ENCODE data around the gene RAPGEFL1.
A peak's percentile ranks its signal among the peaks of the same experiment; 100 is the strongest.
"Not testable (repeated sequence)": the region's sequence is repeated elsewhere in the genome, so short reads cannot be mapped to it uniquely, and the experiment has no call there.

The RAPGEFL1 gene

DNA sequence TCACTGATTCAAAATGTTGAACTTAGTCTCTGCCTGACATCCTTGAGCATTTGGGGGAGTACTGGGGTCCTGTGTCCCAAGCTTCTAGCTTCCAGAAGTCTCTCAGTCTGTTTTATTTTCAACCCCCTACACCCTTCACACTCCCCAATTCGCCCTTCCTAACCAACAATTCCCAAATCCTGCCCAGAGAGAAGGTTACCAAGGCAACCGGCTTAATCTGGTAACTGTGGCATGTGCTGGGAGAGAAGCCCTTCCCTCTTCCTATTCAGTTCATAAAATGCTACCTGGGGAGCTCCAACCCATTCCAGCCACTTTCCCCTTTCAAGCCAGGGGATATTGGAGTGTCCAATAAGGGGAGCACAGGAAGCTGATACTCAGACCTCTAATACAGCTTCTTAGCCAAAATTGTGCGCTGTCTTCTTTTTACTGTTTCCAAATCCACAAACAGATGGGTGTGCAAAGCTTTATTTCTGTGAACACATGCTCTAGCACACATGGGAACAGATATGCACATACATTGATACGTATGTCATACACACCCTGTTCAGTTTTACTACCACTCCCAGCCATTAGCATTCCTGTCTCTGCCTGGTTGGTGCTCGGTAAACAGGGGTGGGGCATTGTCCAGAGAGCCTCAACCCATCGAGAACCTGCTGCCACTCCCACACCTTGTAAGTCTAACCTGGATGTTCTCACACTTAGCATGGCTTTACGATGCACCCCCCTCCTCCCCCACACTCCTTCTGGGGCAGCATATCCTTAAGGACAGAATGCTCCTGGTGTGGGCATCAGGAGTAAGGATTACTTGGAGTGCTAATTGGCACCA is 1.1 kb upstream of the RAPGEFL1 start:
- DNase-seq: no peak

DNA sequence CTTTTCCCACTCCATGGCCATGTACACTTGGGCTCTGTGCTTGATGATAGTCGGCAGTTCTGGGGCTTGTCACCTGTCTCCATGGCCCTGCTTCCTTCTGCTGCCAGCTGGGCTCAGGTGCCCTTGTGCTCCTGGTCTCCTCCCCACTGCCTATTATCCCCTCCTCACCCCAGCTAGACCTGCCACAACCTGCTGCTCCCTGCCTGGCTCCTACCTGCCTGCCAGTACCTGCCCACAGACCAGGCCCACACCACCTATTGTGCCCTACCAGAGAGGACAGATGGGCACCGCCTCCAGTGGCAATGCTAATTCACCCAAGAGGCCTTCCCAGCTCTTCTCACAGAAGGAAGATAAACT is 538 bp upstream of the RAPGEFL1 start:
- no peak for DNase-seq

DNA sequence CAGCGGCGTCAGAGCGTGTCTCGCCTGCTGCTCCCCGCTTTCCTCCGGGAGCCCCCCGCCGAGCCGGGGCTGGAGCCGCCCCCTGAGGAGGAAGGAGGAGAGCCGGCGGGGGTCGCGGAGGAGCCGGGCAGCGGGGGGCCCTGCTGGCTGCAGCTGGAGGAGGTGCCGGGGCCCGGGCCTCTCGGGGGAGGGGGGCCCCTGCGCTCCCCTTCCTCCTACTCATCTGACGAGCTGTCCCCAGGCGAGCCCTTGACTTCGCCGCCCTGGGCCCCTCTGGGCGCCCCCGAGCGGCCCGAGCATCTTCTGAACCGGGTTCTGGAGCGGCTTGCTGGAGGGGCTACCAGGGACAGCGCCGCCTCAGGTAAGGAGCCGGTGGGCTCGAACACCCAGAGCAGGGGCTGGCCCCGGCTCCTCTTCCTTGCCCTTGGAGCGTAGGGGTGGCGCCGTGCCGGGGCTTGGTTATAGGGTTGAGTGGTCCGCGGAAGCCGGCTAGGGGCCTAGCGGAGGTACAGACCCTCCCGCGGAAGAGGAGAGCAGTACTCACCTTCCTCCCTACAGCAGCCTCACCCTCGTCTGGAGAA is 841 bp downstream of the RAPGEFL1 start:
- no peak for DNase-seq

DNA sequence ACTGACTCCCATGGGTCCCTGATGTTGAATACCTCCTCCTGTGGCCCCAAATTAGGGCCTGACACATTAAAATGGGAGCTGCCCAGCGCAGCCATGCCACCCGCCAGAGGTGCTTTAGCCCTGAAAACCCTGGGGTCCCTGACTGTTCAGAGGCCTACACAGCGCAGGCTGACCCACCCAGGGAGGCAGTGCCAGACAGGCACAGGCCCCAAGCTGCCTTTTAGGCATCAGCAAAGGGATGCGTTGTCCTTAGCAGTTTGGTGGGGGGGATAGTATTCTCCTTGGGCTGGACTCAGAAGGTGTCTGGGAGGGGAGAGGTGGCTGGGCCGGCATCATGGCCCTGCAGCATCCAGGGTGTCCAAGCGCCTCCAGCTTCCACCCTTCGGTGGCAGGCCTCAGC is 1.4 kb downstream of the RAPGEFL1 start:
- no peak for DNase-seq

DNA sequence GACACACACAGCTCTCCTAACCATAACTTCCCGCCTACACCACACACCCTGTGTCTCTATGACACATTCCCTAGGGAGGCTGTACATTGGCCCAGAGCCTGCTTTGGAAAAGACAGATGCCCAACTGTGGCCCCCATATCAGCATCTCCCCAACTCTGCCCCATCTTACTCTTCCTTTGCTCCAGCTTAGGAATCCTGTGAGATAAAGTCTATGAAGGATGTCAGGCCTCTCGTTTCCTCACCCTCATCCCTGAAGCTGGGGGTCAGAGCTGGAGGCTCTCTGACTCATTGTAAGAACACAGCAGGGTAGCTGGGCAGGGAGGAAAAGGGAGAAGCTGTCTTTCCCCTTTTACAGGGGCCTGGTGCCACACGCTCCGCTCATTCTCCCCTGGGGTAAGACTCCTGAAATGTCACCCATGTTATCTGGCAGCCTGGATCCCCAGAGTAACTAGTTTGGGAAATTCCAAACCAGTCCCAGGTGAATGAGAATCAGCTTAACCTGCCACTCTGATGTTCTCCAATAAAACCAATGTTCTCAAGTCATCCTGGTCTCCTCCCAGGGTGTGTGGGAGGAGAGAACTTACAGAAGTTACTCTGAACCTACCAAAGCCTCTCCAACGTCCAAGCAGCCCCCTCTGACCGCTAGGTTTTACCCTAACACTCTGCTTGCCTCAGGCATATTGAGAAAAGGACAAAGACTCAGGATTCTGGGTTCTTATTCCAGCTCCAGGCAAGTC is 2.8 kb downstream of the RAPGEFL1 start:
- no peak for DNase-seq

DNA sequence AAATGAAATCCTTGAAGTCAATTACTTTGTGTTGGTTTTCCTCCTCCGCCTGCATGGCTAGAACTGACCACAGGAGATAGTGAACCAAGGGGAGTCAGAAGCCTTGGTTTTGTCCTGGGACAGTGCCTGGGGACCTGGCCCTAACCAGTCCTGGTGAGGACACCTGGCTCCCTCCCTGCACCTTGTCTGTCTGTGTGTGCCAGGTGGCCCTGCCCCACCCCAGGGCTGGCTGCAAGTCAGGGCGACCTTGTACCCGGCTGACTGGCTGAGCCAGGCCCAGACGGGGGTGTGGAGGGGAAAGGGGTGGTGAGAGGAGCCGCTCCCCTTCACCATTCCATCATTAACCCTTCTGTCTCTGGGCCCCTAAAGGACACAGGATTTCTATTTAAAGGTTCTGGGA is 3.4 kb downstream of the RAPGEFL1 start:
- no peak for DNase-seq

DNA sequence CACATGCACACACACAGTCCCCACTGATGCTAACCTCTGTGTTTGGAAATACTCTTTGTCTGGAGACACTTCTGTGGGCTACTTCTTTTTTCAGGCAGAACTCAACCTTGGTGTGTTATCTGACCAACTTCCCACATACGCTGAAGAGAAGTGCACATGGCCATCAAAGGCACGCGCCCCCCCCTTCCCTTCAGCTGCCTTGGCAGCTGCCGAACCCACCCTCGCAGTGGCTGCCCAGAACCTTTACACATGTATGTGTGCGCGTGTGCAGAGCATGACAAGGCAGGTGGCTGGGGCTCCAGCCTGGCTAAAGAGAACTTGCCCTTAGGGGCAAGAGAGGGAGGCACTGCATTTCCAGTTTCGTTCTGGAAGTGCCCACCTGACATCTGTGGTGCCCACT is 3.9 kb downstream of the RAPGEFL1 start:
- DNase-seq: no peak

DNA sequence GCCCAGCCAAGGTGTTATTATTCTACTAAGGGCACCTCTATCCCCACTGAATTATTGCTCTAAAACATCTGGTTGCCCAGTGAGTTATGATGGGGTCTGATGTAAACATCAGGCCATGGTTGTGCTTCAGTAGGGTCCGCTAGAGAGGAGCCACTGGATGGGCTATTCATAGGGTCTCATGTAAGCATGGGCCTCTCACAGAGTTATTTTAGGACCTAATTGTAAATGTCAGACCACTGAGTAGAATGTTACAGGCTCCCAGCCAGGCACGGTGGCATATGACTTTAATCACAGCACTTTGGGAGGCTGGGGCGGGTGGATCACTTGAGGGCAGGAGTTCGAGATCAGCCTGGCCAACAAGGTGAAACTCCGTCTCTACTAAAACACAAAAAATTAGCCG is 5.3 kb downstream of the RAPGEFL1 start:
- DNase-seq: no peak

DNA sequence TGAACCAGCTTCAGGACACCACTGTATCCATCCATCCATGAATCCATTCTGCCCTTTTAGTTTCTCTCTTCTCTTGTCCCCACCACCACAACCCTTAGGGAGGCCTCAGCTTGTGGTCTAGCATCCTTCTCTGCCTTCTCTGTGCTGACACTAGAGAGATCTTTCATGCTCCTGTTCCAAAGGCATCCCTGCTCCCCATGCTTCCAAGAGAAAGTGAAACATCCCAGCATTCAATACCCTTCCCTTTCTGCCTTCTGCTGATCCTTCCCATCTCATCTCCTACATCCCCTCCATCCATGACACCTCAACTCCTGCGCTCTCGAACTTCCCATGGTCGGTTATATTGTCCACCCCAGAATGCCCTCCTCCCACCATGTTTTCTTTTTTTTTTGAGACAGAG is 10.0 kb downstream of the RAPGEFL1 start:
- no peak for DNase-seq

DNA sequence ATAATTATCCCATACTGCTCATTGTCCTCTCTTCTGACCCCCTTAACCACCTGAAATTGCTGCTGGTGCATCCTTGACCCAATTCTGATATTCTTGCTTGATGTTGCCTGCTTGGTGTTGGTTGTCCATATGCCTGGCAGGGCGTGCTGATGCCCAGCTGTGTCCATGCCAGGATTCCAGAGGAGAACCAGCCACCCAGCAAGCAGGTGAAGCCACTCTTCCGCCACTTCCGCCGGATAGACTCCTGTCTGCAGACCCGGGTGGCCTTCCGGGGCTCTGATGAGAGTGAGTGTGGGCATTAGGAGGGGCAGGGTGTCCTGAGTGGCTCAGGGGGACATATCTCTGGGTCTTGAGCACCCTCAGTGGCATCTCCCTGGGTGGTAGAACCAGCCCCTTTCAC is 11.4 kb downstream of the RAPGEFL1 start:
- no peak for DNase-seq

DNA sequence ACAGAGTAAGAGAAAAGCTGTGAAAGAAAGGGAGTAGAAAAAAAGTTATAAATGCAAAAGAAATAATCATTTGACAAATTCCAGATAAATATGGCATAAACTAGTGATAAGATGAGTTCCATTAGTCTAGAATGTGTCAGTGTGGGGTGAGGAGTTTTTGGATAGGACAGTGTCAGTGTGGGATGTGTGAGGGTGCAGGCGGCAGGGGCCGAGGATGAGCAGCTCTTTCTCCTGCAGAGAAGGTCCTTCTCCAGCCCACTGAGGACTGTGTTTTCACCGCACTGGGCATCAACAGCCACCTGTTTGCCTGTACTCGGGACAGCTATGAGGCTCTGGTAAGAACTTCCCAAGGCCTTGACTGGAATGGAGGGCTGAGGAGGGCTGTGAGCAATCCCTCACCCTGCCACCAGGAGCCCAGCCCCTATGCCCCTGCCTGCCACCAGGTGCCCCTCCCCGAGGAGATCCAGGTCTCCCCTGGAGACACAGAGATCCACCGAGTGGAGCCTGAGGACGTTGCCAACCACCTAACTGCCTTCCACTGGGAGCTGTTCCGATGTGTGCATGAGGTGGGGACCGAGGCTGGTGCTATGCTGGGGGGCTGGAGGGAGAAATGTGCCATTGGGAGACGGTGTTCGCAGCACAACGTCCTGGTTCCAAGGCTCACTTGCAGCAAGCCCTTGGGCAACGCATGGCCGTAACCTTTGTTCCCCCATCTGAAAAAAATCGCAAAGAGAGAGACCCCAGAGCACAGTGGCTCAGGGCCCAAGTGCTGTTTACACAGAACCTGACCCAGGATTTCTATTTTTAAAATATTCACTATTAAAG is 13.1 kb downstream of the RAPGEFL1 start:
- DNase-seq: no peak

DNA sequence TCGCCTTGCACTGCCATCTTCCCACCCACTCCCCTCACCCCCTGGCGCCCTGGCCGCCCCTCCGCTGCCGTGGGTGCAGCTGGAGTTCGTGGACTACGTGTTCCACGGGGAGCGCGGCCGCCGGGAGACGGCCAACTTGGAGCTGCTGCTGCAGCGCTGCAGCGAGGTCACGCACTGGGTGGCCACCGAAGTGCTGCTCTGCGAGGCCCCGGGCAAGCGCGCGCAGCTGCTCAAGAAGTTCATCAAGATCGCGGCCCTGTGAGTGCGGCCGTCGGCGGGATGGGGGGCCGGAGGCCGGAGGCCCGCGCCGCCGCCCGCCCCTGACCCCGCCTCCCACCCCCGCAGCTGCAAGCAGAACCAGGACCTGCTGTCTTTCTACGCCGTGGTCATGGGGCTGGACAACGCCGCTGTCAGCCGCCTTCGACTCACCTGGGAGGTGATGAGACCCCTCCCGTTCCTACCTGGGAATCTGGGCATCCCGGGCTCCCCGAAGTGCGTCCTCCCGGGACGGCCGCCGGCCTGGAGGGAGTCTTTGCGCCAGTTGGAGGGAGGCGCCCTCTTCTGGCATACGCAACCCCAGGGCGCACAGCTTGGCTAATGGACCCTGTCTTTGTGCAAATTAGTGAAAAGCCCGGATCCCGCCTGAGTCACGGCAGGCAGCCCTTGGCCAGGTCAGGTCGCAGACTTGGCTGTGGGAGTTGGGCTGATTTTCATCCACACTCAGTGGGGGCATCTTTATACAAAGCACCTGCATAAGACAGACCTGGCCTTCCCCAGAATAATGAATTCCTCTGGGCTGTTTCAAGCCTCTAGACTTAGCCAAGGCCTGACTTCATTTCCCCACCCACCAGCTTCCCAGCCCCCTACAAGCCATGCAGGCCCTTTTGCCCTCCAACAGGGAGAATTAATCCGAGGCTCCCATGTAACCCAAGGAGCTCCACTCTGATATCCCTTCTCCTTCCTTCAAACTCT is 14.3 kb downstream of the RAPGEFL1 start:
- peak; percentile 43 to 71 for DNase-seq

DNA sequence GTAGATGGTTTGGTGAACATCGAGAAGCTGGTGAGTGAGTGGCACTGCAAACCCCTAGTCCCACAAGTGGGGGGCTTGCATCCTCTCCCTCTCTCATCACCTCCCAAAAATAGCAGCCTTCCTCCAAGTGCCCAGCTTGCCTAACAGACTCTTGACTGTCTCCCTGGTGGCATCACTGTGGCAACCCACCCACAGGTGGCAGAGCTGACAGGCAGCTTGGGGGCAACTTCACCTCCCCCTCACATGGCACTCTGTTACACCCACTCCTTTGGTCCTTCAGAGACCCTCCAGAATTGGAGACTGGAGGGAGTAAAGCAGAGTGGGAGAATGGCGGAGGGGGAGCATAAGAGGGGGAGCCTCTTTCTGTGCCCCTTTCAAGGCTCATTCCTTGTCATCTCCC is 15.7 kb downstream of the RAPGEFL1 start:
- DNase-seq: no peak

DNA sequence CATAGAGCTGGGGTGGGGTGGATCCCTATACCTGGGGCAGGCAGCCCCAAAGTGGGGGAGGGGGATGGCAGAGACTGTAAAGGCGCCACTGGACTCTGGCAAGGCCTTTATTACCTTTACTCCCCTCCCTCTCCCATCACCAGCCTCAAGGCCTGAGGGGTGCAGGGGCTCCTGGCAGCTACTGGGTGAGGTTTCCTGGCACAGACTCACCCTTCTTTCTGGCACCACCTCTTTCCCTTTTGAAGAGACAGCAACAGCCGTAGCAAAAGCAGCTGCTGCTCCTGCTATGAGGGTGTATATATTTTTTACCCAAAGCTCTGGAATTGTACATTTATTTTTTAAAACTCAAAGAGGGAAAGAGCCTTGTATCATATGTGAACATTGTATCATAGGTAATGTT is 17.6 kb downstream of the RAPGEFL1 start:
- DNase-seq: no peak

DNA sequence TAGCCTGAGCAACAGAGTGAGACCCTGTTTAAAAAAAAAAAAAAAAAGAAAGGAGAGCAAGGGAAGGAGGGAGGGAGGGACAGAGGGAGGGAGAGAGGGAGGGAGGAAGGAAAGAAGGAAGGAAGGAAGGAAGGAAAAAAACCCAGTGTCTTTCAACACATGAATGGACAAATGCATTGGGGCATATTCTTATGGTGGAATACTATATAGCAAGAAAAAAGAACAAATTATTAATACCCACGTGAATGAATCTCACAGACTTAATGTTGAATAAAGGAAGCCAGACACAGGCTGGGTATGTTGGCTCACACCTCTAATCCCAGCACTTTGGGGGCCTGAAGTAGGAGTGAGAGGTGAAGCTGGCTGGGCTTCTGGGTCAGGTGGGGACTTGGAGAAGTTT is 20.3 kb downstream of the RAPGEFL1 start:
- no peak for DNase-seq

DNA sequence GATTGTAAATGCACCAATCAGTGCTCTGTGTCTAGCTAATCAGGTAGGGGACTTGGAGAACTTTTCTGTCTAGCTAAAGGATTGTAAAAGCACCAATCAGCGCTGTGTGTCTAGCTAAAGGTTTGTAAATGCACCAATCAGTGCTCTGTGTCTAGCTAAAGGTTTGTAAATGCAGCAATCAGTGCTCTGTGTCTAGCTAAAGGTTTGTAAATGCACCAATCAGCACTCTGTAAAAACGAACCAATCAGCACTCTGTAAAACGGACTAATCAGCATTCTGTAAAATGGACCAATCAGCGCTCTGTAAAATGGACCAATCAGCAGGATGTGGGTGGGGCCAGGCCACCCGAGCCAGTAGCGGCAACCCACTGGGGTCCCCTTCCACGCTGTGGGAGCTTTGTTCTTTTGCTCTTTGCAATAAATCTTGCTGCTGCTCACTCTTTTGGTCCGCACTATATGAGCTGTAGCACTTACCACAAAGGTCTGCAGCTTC is 20.7 kb downstream of the RAPGEFL1 start:
- not testable (repeated sequence) for DNase-seq

DNA sequence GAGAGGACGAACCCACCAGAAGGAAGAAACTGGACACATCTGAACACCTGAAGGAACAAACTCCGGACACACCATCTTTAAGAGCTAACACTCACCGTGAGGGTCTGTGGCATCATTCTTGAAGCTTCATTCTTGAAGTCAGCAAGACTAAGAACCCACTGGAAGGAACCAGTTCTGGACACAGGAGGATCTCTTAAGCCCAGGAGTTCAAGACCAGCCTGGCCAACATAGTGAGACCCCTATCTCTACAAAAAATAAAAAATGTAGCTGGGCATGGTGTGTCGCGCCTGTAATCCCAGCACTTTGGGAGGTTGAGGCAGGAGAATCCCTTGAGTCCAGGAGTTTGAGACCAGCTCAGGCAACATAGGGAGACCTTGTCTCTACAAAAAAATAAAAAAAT is 21.3 kb downstream of the RAPGEFL1 start:
- DNase-seq: no peak

DNA sequence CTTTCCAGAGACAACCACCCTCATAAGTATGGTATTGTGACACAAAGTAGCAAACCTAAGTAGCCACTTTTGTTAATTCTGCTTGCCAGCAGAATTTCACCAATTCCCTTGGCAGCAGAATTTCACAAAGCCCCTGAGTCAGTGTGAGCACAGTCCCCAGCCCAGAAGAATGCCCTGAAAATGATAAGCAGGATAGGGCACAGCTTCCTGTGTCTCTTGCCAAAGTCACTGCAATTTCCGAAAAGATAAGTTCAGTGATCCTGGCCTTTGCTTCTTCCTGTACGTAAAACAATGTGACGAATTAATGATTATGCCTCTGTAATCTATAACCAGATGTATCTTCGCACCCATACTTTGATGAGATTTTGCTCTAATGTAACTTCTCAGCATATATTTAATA is 25.9 kb downstream of the RAPGEFL1 start:
- DNase-seq: no peak

DNA sequence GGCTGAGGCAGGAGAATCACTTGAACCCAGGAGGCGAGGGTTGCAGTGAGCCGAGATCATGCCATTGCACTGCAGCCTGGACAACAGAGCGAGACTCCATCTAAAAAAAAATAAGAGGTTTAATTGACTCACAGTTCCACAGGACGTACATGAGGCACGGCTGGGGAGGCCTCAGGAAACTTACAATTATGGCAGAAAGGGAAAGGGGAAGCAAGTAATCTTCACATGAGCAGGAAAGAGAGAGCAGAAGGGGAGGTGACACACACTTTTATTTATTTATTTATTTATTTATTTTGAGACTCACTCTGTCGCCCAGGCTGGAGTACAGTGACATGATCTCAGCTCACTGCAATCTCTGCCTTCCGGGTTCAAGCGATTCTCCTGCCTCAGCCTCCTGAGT is 28.9 kb downstream of the RAPGEFL1 start:
- not testable (repeated sequence) for DNase-seq

DNA sequence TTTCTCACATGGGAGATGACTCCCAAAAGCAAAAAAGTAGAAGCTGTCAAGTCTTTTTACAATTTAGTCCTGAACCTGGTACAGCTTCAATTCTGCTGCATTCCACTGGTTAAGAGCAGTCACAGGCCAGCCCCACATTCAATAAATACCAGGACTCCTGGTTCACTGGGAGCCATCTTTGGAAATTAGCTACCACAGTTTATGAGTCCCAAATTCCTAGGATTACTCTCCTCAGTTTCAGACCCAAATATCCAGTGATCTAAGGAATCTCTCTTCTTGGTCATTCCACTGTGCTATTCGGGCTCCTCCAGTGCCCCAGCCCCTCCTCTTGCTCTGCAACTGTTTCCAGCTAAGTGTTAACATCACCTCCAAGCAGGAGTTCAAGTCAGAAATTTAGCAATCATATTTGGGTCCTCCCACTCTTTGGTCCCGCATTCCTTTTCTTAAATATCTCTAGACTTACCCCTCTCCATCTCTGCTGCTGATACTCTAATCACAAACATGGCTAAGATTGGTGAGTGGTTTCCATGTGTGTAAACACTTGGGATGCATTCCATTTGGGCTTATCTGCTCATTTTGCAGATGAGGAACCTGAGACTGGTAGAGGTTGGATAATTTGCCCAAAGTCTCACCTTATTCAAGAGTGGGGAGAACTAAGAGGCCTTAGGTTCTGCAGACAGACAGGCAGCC is 32.3 kb downstream of the RAPGEFL1 start:
- no peak for DNase-seq

DNA sequence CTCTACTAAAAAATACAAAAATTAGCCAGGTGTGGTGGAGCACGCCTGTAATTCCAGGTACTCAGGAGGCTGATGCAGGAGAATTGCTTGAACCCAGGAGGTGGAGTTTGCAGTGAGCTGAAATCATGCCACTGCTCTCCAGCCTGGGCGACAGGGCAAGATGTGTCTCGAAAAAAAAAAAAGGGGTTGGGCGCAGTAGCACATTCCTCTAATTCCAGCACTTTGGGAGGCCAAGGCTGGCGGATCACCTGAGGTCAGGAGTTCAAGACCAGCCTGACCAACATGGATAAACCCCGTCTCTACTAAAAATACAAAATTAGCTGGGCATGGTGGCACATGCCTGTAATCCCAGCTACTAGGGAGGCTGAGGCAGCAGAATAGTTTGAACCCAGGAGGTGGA is 36.6 kb downstream of the RAPGEFL1 start:
- DNase-seq: not testable (repeated sequence)

Measured in inflammatory macrophage treated with lipopolysaccharide for 1 hour (primary cell).